ENCODE data around the gene GRIK3.

The GRIK3 gene

DNA sequence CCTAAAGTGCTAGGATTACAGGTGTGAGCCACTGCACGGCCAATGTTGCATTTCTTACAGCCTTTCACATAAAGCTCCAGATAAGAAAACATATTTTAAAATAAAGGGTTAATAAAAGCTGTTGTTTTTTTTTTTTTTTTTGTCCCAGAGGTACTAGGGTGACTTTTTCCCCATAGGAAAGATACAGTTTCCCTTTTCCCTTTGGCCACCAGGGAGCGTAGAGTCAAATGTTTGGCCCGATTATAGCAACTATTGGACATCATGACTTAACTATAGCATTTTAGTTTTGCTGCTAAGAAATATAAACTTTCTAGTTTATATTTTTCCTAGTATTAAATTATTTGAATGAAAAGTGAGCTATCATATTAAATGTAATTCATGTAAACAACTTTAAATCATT, 31.4 kb downstream of the GRIK3 start:
- no peak overlapping the region for H3K4me2 ChIP-seq (ENCODE audit: low read length)
- H3K4me3 ChIP-seq (ENCODE audit: low read length) = no peak overlapping the region
- H4K20me1 ChIP-seq (ENCODE audit: insufficient read depth, low read length) = no peaks in the 10 kb centered on the region

DNA sequence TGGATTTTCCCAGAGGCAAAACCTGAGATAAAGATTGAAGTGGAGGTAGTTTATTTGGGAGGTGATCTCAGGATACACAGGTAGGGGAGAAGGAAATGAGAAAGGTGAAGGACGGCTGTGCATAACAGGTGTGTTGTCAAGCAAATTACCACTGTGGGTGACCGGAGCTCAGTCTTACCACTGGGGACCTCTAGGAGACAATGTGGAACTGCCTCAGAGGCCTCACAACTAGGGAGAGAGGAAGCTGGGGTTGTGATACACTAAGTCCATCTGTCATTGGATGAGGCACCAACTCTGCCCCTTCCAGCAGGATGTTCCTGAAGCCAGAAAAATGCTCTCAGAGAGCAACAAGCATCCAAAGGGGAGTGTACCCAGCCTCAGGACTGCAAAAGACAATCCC, 32.6 kb downstream of the GRIK3 start:
- no peak overlapping the region for H3K4me3 ChIP-seq (ENCODE audit: low read length)
- no peak overlapping the region for H2AFZ ChIP-seq (ENCODE audit: low read depth, low read length)
- H3K79me2 ChIP-seq (ENCODE audit: low read length) = no peaks in the 10 kb centered on the region
- no peak overlapping the region for H3K4me2 ChIP-seq (ENCODE audit: low read length)
- H3K27ac ChIP-seq (ENCODE audit: low read length) = no peak overlapping the region
- no peaks in the 10 kb centered on the region for H4K20me1 ChIP-seq (ENCODE audit: insufficient read depth, low read length)
- peaks cover 7% of the 10 kb centered on the region; the same call in 1 of the 2 replicates for H3K27me3 ChIP-seq (ENCODE audit: low read depth, low read length)
- no peaks in the 10 kb centered on the region for H3K36me3 ChIP-seq (replicated peaks; ENCODE audit: low read depth, low read length)
- TF ChIP-seq EZH2phosphoT487 (IDR thresholded peaks at IDR 0.05; ENCODE audit: low read depth) = no peak
- TF ChIP-seq, protein P1, sequence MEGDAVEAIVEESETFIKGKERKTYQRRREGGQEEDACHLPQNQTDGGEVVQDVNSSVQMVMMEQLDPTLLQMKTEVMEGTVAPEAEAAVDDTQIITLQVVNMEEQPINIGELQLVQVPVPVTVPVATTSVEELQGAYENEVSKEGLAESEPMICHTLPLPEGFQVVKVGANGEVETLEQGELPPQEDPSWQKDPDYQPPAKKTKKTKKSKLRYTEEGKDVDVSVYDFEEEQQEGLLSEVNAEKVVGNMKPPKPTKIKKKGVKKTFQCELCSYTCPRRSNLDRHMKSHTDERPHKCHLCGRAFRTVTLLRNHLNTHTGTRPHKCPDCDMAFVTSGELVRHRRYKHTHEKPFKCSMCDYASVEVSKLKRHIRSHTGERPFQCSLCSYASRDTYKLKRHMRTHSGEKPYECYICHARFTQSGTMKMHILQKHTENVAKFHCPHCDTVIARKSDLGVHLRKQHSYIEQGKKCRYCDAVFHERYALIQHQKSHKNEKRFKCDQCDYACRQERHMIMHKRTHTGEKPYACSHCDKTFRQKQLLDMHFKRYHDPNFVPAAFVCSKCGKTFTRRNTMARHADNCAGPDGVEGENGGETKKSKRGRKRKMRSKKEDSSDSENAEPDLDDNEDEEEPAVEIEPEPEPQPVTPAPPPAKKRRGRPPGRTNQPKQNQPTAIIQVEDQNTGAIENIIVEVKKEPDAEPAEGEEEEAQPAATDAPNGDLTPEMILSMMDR (IDR thresholded peaks at IDR 0.05; ENCODE audit: low read depth, low read length) = no peak
- no peak overlapping the region for H3K9ac ChIP-seq (ENCODE audit: low read length)
- H3K4me1 ChIP-seq (ENCODE audit: low read length) = no peaks in the 10 kb centered on the region
- H3K9me3 ChIP-seq (ENCODE audit: insufficient read depth, low read length) = no peaks in the 10 kb centered on the region

More for the DNA sequence above, 31.4 kb downstream of the GRIK3 start:
- Histone ChIP-seq H3K36me3 (replicated peaks; ENCODE audit: low read depth, low read length) (no peaks in the 10 kb centered on the region), H3K9ac (ENCODE audit: low read length) (no peak overlapping the region), H3K79me2 (ENCODE audit: low read length) (no peaks in the 10 kb centered on the region), H3K4me1 (ENCODE audit: low read length) (no peaks in the 10 kb centered on the region), H2AFZ (ENCODE audit: low read depth, low read length) (no peak overlapping the region), H3K27ac (ENCODE audit: low read length) (no peak overlapping the region), H3K27me3 (ENCODE audit: low read depth, low read length) (peaks cover 7% of the 10 kb centered on the region; the same call in 1 of the 2 replicates), H3K9me3 (ENCODE audit: insufficient read depth, low read length) (no peaks in the 10 kb centered on the region)
- TF ChIP-seq, protein P1 (IDR thresholded peaks at IDR 0.05; ENCODE audit: low read depth, low read length) = no peak

DNA sequence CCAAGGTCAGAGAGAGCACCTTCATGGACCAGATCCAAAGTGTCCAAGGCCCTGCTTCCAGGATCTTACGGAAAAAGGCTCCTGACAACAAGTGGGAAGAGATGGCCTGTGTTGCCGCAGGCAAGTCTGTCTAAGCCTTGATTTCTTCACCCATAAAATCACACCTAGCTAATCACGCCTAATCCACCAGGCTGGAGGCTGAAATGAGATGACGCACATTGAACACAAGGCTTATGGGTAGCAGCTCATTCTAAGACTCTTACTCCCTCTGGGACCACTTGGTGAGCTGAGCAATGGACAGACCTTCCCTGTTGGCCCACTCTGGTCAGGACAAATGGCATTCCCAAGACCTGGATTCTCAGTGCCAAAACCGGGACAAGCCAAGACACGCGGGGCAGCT, 38.2 kb downstream of the GRIK3 start:
- Histone ChIP-seq H4K20me1 (ENCODE audit: insufficient read depth, low read length) (no peaks in the 10 kb centered on the region), H2AFZ (ENCODE audit: low read depth, low read length) (no peak overlapping the region), H3K9me3 (ENCODE audit: insufficient read depth, low read length) (no peaks in the 10 kb centered on the region), H3K27ac (ENCODE audit: low read length) (no peak overlapping the region), H3K27me3 (ENCODE audit: low read depth, low read length) (peaks cover 5% of the 10 kb centered on the region; the same call in 1 of the 2 replicates), H3K4me1 (ENCODE audit: low read length) (no peaks in the 10 kb centered on the region), H3K4me3 (ENCODE audit: low read length) (no peak overlapping the region), H3K36me3 (replicated peaks; ENCODE audit: low read depth, low read length) (no peaks in the 10 kb centered on the region), H3K4me2 (ENCODE audit: low read length) (no peak overlapping the region), H3K79me2 (ENCODE audit: low read length) (no peaks in the 10 kb centered on the region), H3K9ac (ENCODE audit: low read length) (no peak overlapping the region)
- TF ChIP-seq, protein P1 (IDR thresholded peaks at IDR 0.05; ENCODE audit: low read depth, low read length) = no peak
- no peak for TF ChIP-seq EZH2phosphoT487 (IDR thresholded peaks at IDR 0.05; ENCODE audit: low read depth)

DNA sequence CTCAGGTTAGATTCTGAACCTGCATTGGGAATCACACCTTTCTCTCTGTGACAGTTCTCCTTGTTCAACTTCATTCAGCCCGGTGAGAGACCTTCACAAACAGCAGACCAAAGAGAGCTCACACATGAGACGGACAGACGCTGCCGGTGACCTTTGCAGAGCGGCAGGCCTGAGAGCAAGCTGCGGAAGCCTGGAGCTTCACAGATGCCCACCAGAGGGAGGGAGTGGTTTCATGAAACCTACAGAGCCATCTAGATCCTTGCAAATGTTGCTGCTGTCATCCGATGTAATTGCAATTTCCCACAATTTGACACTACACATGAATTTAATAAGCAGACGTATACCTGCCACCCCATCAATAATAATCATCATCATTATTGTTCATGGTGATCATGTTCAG, 39.4 kb downstream of the GRIK3 start:
- no peaks in the 10 kb centered on the region for H4K20me1 ChIP-seq (ENCODE audit: insufficient read depth, low read length)
- H3K36me3 ChIP-seq (replicated peaks; ENCODE audit: low read depth, low read length) = no peaks in the 10 kb centered on the region
- H3K9ac ChIP-seq (ENCODE audit: low read length) = no peak overlapping the region
- no peak overlapping the region for H2AFZ ChIP-seq (ENCODE audit: low read depth, low read length)
- no peaks in the 10 kb centered on the region for H3K9me3 ChIP-seq (ENCODE audit: insufficient read depth, low read length)
- no peak for TF ChIP-seq EZH2phosphoT487 (IDR thresholded peaks at IDR 0.05; ENCODE audit: low read depth)
- TF ChIP-seq, protein P1 (IDR thresholded peaks at IDR 0.05; ENCODE audit: low read depth, low read length) = no peak
- H3K27ac ChIP-seq (ENCODE audit: low read length) = no peak overlapping the region
- H3K4me1 ChIP-seq (ENCODE audit: low read length) = no peaks in the 10 kb centered on the region
- H3K79me2 ChIP-seq (ENCODE audit: low read length) = no peaks in the 10 kb centered on the region
- no peaks in the 10 kb centered on the region for H3K27me3 ChIP-seq (ENCODE audit: low read depth, low read length)
- H3K4me2 ChIP-seq (ENCODE audit: low read length) = no peak overlapping the region
- H3K4me3 ChIP-seq (ENCODE audit: low read length) = no peak overlapping the region
